ENCODE results near the gene NHLH1.

The NHLH1 gene

DNA sequence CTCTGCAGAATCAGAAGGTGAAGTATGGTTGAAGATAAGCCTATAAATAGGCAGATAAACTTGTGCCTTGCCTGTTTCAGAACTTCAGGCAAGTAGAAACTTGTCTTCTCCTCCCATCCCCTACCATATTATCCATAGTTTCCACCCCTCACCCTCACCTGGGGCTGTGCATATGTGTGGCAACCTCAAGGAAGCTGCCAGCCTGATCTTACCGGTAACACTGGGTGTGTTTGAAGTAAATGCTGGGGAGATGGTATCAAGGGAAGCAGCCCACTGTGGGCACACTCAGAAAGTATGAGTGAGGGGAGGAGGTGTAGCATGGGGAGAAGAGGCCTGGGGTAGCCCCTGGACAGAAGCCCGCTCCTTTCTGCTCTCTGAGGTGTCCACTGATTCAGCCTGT lies 48.0 kb downstream of the NHLH1 start:
- DNase-seq = no peak

DNA sequence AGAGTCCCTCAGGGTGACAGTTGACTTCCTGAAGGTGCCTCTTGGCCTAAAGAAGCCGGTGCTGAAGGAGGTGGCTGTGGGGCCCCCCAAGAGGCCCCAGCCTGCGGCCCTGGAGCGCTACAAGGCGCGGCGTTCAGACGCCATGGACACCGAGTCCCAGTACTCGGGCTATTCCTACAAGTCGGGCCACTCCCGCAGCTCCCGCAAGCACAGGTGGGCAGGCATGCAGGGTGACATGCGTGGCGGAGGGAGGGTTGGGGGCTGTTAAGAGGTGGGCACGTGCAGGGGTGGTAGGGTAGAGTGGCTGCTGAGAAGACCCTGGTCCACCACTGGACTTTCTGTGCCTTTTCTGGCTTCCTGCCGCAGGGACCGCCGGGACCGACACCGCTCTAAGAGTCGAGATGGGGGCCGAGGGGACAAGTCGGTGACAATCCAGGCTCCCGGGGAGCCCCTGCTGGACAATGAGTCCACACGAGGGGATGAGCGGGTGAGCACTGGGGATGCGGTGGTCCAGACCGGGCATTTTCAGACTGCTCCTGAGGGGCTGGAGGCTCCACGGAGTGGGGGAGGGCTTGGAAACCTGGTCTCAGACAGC lies 48.9 kb downstream of the NHLH1 start:
- no peak for DNase-seq

DNA sequence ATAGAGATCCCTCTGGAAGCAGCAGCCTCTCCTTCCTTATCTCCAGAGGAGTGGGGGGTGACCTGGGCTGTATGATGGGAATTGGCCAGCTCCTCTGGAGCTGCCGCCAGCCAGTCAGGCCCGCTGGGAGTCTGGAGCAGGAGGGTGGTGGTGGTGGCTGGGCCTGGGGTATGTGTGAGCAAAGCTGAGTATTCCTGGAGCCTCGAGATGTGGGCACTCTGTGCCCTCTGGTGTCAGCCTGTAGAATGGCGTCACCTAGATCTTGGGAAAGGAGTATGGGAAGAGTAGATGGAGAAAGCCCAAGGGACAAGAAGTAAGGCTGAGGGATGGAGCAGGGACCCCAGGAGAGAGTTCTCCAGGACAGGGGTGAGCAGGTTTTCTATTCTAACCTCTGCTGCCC lies 49.5 kb downstream of the NHLH1 start:
- DNase-seq = no peak

DNA sequence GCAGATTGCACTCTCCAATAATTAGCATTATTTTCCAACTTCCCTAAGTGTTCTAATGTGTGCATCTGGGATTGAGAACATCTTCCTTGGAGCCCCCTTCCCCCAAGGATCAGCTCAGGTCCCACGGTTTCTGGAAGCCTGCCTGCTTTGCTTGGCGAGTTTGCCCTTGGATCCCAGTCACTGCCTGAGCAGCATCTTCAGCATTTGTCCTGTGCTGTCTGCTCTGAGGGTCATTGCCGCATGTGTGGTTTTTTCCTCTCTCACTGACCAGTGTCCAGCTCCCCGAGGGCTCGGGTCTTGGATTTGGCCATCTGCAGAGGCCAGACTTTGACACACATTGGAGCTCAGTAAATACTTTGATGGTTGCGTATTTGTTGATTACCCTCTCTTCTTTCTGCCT lies 51.6 kb downstream of the NHLH1 start:
- no peak for DNase-seq

DNA sequence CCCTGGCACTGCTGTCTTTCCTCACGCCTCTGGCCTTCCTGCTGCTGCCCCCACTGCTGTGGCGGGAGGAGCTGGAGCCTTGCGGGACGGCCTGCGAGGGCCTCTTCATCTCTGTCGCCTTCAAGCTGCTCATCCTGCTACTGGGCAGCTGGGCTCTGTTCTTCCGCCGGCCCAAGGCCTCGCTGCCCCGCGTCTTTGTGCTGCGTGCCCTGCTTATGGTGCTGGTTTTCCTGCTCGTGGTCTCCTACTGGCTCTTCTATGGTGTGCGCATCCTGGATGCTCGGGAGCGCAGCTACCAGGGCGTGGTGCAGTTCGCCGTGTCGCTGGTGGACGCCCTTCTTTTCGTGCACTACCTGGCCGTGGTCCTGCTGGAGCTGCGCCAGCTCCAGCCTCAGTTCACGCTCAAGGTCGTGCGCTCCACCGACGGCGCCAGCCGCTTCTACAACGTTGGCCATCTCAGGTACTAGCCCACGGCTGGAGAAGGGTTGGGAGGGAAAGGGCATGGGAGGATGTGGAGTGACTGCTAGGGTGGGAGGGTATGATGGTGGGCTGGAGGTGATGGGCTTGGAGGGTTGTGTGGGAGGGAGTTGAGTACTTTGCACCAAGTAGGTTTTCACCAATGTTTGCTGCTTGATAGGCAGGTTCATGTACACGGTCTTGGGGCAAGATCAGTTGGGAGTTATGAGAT lies 52.4 kb downstream of the NHLH1 start:
- DNase-seq = no peak

DNA sequence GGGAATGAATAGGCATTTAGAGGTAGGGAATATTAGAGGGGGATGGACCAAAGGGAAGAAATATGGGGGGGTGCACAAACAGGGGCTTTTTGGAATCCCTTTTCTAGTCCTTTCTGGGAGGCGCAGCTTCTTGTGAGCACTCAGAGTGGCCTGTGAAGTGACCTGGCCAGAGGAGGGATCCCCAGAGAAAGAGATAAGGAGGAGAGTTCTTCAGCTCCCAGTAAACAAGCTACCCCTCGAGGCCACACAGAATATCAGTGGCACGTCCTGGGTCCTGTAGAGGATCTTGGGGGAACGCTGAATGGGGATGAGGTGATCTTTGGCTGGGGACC lies 52.9 kb downstream of the NHLH1 start:
- no peak for DNase-seq

DNA sequence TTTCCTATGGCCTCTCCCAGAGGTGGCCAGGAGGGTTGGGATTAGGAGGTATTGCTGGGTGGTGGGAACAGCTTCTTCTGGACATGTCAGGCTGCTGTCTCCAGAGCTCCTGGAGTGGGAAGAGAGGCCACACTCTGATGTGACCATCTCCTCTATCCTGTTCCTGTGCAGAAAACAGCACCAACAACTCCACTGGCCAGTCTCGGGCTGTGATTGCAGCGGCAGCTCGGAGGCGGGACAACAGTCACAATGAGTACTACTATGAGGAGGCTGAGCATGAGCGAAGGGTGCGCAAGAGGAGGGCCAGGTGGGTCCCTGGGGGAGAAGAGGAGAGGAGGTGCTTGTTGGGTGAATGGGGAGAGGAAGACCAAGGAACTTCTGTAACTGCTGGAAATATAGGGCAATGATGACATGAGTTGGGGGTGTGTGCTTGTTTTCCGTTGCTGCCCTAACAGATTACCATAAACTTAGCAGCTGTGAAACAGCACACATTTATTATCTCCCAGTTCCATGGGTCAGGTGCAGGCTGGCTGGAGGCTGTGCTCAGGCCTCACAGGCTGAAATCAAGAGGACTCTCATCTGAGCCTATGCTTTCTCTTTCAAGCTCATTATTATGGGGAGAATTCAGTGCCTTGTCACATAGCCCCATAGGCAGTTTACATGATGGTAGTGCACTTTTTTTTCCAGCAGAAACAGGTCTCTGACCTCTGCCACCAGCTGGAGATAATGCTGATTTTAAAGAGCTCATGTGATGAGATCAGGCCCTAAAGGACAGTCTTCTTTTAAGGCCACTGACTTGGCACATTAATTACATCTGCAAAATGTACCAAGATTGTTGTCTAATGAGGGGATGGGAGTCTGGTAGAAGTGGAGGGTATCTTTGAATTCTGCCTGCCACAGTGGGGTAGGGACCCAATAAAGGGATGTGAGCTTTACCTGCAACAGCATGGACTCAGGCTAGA lies 54.3 kb downstream of the NHLH1 start:
- no peak for DNase-seq

DNA sequence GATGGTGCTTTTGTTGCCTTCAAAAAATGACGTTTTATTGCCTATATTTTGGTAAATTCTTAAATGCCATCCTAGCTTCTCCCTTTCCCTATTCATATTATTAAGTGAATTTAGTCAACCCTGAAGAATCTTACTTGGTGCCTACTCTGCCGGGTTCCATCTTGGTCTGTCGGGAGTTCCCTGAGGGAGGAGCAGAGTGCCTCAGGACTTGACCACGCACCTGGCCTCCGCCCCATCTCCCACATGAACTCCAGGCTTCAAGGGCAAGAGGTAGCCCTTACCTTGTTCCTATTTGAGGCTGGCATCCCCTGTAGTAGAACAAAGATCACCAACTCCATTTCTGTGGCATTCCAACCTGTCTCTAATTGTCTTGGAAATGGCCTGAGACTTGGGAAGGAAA lies 55.0 kb downstream of the NHLH1 start:
- no peak for DNase-seq

Data from NCI-H510A (cell line).